Testis (tissue), 2 donors: ENCODE data around the gene CCL17.

Experiments
- CTCF ChIP-seq, 3 experiments: fragments of 450-650 bp in 2 of 3; fragments of 200-600 bp in 1 of 3; sonication (generic) in 1 of 3; IDR thresholded peaks; one replicate each; pipeline ENCODE4 v1.5.1; 2016 to 2019; ENCODE audit warnings: antibody characterized with exemption in 3 of 3, mild to moderate bottlenecking in 2 of 3, moderate library complexity in 1 of 3
- POLR2A ChIP-seq: fragments of 450-650 bp; IDR thresholded peaks from one replicate; pipeline ENCODE4 v1.6.1; 2017; ENCODE audit warnings: antibody characterized with exemption, mild to moderate bottlenecking, moderate library complexity

GRCh38 chr16:57358527-57359095 lies 46.0 kb upstream of the CCL17 start, which contains the start of gene CCL22:
- no peak for TF ChIP-seq CTCF (IDR thresholded peaks at IDR 0.05)
- no peak for TF ChIP-seq POLR2A
